GM21528 (cell line): ENCODE results near the gene NEFH.
"Not testable (repeated sequence)": the region's sequence is repeated elsewhere in the genome, so short reads cannot be mapped to it uniquely, and the experiment has no call there.

Source experiments
- ATAC-seq: cut with Tn5 transposase; IDR thresholded peaks from one replicate; pipeline ENCODE4 v1.9.1; 2021; ENCODE audit warnings: mild to moderate bottlenecking, moderate library complexity; ENCODE audit not compliant: unreplicated experiment, low FRiP score

Gene NEFH, protein sequence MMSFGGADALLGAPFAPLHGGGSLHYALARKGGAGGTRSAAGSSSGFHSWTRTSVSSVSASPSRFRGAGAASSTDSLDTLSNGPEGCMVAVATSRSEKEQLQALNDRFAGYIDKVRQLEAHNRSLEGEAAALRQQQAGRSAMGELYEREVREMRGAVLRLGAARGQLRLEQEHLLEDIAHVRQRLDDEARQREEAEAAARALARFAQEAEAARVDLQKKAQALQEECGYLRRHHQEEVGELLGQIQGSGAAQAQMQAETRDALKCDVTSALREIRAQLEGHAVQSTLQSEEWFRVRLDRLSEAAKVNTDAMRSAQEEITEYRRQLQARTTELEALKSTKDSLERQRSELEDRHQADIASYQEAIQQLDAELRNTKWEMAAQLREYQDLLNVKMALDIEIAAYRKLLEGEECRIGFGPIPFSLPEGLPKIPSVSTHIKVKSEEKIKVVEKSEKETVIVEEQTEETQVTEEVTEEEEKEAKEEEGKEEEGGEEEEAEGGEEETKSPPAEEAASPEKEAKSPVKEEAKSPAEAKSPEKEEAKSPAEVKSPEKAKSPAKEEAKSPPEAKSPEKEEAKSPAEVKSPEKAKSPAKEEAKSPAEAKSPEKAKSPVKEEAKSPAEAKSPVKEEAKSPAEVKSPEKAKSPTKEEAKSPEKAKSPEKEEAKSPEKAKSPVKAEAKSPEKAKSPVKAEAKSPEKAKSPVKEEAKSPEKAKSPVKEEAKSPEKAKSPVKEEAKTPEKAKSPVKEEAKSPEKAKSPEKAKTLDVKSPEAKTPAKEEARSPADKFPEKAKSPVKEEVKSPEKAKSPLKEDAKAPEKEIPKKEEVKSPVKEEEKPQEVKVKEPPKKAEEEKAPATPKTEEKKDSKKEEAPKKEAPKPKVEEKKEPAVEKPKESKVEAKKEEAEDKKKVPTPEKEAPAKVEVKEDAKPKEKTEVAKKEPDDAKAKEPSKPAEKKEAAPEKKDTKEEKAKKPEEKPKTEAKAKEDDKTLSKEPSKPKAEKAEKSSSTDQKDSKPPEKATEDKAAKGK

DNA sequence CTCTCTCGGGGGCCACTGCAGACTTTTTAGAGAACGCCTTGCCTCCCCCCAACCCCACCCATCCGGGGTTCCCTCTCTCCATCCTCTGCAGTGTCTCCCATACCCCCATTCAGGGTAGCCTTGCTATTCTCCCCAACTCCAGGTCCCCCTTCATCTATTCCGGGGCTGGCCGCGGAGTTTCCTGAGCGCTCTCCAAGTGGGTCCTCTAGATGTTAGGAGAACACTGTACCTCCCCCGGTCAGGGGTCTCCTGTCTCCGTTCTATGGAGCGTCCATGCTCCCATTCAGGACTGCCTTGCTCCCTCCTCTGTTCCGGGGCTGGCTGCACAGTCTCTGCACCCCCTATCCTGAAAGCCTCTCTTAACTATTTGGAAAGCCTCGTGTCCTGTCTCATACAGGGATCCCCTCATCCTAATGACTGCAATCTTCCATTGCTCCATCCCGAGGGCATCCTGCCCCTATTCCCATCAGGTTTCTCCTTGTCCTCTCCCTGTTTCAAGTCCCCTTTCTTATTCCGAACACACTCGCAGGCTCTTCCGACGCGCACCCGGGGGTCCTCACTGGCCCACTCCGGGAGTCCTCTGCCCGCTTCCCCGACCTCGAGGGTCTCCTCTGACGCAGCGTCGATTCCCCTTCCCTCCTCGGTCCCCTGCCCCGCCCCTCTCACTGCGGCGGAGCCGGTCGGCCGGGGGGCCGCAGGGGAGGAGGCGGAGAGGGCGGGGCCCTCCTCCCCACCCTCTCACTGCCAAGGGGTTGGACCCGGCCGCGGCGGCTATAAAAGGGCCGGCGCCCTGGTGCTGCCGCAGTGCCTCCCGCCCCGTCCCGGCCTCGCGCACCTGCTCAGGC is at the start of gene NEFH:
Gene NEFH, plus strand, starts transcription at position 802 of the 845 bp plus-strand sequence. CDS start 45 bp downstream, outside the sequence.
- ATAC-seq: no peak

DNA sequence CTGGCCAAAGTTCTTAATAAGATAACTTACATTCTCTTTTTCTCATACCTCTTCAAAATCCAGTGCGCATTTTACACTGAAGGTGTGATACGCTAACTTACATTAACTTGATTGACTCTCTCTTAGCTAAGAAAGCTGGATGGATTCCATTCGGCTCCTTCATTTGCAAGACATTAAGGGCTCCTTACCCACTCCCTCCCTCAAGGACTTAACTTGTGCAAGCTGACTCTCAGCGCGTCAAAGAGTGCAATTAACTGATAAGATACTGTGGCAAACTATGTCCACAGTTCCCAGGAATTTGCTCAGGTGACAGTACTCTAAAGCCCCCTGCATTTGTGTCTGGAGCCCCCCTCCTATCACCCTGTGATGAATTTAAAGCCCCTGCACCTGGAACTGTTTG is 48.0 kb upstream of the NEFH start:
- ATAC-seq: no peak

DNA sequence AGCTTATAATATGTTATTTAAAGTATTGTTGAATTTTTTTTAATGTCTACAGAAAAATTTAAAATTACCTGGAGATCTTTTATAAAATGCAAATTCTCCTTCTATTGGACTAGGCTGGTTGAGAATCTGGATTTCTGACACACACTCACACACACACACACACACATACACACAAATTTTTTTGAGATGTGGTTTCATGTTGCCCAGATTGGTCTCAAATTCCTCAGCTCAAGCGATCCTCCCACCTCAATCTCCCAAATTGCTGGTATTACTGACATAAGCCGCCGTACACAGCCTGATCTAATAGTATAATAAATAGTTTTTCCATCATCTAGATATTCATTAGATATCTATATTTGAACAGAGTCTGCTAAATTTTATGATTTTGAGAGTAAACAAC is 46.2 kb upstream of the NEFH start:
- no peak for ATAC-seq

DNA sequence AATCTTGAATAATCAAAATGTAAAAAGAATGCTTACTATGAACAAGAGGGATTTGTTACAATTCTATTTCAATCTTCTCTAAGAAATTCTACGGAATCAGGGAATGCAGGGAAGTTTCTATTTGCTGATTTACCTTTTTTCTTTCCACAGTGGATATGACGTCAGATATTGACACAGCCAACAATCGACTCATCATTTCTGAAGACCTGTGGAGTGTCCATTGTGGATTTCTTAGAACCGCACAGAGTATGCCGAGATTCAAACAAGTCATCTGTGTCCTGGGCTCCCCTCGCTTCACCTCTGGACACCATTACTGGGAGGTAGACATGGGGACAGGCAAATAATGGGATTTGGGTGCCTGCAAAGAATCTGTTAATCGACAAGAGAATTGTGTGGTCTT is 45.7 kb upstream of the NEFH start:
- no peak for ATAC-seq

DNA sequence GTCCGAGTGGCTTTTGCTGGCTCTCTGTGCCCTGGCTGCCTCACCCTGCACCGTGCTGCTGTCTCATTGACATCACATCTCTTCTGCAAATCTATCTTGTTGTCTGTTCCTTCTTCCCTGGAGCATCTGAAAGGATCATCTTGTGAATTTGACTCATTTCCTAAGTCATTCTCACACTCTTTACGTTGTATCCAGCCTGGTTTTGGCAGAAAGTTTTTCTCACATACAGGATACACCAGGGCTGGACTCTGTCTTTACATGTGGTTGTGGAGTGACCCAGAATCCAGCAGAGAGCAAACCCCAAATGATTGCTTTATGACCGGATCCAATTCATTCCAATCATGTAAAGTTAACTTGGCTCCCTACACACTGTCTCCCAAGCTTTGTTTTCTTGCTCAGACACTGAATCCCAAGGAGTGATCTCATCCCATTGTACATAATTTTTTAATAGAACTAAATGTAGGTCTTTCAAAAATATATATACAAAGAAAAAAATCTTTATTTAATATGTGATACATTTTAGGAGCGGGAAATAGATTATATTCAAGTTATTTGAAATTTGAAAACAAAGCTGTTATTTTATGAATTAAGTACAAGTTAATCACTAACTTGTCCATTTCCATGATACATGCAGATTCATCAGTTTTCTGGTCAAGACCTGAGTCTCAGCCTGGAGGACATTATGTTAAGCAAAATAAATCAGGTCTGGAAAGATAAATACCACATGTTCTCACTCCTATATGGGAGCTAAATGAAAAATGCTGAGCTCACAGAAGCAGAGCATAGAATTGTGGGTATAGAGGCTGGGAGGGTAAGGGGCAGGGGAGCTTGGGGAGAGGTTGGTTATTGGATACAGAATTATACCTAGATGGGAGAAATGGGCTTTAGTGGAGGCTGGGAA is 44.5 kb upstream of the NEFH start:
- ATAC-seq: no peak

DNA sequence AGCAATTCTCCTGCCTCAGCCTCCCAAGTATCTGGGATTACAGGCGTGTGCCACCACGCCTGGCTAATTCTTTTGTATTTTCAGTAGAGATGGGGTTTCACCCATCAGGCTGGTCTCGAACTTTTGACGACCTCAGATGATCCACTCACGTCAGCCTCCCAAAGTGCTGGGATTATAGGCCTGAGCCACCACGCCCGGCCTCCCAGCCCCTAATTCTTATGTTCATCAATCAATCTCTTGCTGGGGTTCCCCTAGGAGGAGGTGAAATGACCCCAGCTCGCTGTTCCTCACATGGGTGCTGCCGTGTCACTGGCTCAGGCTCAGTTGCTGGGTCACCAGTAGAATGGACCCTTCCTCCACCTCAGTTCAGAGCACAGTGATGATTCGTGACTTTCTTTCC is 41.7 kb upstream of the NEFH start, which contains the start of gene RFPL1:
Gene RFPL1, plus strand, starts transcription at position 301 of the 400 bp plus-strand sequence.
- ATAC-seq: not testable (repeated sequence)

DNA sequence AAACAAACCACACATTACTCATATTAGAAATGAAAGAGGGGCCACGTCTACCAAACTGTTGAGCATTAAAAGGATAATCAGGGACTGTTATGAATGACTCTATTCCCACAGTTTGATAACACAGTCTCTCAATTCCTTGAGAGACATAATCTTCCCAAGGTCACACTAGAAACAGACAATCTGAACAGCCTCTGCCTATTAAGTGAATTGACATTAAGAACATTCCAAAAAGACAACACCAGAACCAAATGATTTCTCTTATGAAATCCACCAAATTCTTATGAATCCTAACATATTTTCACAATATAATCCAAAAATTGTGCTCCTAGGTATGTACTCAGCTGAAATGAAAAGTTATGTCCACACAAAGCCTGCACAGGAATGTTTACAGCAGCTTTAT is 37.0 kb upstream of the NEFH start:
- ATAC-seq: no peak

DNA sequence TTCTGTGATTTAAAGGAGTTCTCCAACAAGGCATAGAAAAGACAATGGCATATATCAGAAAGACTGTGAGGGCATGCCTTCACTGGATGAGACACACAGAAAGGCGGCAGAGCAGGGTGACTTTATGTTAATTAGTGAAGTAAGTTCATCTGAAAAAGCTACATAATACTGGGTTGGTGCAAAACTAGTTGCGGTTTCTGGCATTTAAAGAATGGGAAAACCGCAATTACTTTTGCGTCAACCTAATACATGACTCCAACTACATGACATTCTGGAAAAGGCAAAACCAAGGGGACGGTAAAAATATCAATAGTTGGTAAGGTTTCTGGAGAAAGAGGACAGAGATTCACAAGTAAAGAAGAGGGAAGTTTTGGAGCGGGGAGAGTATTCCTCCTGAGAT is 36.6 kb upstream of the NEFH start:
- ATAC-seq: no peak

DNA sequence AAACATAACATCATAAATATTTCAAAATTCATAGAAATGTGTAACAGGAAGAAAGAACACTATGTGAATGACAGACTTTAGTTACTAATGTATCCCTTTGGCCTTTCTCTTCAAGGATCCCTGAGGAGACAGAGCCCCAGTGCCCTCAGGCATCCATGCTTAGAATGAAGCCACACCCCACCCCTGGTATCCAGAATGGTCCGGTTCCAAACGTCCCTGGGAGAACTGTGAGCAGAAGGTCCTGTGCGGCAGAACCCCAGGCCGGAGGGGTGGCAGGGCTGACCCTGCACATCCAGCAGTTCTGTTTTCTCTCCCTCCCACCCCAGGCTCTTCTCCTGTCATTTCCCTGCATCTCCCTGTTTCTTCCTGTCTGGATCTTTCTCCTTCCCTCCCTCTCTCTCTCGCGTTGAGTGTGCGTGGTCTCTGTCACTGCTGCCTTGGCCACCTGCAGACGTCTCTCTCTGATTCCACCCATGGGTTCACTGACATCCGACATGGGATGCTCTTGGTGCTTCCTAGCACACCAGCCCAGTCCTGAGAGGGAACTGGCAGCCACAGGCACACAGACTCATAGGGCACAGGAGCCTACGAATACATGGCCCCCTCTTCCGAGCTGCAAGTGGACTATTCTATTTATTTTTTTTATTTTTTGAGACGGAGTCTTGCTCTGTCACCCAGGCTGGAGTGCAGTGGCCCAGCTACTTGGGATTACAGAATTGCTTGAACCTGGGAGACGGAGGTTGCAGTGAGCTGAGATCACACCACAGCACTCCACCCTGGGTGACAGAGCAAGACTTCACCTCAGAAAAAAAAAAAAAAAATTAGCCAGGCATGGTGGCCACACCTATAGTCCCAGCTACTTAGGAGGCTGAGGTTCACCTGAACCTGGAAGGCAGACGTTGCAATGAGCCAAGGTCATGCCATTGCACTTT is 35.9 kb upstream of the NEFH start:
- no peak for ATAC-seq

DNA sequence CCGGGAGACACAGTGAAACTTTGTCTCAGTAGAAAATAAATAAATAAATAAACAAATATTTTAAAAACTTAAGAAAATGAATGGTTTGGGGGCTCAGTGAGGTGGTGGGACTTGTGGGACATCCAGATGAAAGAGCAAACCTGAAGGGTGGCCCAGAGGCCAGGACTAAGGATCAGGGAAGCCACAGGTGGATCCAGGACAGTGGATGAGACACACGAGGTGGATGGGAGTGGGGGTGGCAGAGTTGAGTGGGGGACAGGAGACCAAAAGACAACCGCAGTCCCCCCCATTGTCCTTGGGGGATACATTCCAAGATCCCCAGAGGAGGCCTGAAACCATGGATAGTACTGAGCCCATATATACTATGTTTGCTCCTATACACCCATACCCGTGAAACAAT is 34.5 kb upstream of the NEFH start:
- no peak for ATAC-seq

DNA sequence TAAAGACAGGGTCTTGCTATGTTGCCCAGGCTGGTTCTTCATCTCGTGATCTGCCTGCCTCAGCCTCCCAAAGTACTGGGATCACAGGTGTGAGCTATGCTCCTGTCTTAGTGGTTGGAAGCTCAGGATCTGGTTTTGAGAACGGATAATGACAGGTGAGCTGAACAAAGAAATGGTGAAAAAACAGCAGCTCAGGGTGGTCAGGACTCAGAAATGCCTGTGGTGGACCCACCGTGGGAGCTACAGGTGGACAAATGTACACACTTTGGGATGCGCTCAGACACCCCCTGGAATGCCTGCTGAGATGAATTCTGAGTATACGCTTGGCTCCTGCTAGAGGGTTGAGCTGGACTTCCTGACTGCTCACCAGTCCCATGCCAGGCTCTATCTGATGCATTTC is 32.1 kb upstream of the NEFH start:
- no peak for ATAC-seq

DNA sequence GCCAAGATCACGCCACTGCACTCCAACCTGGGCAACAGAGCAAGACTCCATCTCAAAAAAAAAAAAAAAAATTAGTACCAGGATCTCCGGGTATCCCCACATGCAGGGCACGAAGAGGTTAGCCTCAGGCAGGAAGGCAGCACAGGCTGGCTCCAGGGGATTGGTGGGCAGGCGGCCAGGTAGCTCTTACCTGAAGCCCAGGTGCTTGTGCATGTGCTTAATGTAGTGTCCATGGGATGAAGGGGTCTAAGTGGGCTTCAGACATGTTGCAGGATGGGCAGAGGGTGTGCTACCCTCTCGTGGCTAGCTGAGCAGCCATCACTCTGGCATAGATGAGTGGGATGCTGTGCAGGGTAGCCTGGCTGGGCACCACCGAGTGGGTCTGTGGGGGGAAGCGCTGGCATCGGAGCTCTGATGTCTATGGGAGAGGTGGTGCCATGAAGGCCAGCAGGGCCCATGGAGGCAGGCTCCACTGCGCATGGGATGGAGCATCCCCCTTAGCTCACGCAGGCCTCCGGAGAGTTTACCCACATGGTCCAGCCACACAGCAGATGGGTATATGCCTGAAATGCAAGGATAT is 30.6 kb upstream of the NEFH start:
- no peak for ATAC-seq

DNA sequence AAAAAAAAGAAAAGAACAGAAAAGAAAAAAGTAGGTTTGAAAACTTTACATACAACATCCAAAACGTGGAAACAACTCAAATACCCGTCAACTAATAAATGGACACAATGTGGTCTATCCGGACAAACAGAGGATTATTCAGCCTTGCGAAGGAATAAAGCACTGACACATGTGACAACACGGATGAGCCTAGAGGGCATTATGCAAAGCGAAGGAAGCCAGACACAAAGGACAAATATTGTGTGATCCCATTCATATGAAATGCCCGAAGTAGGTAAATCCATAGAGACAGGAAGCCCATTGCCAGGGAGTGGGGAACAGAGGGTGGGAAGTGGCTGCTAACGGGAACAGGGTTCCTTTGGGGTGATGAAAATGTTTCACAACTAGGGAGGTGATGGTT is 29.8 kb upstream of the NEFH start:
- ATAC-seq: no peak

DNA sequence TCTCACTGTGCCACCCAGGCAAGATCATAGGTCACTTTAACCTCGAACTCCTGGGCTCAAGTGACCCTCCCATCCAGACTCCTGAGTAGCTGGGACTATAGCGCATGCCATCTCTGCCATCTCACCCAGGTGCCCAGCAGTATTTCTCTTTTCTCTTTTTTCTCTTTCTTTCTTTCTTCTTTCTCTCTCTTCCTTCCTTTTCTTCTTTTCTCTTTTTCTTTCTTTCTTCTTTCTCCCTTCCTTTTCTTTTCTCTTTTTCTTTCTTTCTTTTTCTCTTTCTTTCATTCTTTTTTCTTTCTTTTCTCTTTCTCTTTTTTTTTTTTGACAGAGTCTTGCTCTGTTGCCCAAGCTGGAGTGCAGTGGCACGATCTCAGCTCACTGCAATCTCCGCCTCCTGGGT is 28.2 kb upstream of the NEFH start:
- no peak for ATAC-seq

DNA sequence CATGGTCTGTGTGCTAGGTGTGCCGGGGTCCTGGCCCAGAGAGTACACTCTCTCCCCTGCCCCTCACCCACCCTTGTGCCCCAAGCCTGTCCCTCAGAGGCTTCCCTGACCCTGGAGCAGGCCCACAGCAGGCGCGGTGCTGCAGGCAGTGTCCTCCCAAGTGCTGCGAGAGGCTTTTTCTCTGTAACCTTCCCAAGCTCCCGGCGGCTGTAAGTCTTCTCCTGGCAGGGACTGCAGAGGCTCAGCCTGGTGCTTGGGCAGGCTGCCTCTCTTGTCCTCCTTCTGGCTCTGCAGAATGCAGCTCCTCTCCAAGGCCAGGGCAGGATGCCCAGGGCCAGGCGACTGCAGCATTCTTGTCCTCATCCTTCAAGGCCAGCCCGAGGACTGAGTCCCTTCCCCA is 25.7 kb upstream of the NEFH start:
- ATAC-seq: no peak

DNA sequence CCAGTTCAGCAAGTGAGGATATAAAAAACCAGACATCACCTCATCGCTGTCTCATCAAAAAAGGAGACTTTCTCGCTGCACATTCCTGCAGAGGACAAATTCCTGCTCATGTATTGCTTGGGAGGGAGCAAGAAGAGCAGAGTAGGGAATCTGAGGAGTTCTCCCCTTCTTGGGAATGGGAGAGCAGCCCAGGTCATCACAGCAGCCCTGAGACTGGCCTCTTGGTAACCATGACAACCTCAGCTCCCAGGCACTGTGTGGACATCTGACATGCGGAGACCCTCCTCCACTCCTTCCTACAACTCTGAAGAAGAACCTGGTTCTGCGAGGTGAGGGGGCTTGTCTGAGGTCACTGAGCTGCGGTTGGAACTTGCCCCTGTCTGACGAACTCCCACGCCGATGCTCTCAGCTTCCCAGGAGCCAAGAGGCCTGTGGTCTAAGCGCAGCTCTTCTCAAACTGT is 23.8 kb upstream of the NEFH start:
- no peak for ATAC-seq

DNA sequence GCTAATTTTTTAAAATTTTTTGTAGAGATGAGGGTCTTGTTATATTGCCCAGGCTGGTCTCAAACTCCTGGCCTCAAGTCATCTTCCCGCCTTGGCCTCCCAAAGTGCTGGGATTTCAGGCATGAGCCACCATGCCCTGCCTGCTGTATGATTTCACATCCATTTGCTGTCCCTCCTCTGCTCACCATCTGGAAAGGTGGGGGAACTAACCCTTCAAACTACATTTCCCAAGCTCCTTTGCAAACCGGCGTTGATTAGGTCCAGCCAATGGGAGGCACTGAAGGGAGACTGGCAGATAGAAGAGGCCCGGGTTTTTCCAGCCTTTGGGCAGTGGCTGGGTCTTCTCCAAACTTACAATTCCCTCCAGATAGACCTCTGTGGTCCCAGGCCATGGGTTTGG is 22.3 kb upstream of the NEFH start:
- no peak for ATAC-seq

DNA sequence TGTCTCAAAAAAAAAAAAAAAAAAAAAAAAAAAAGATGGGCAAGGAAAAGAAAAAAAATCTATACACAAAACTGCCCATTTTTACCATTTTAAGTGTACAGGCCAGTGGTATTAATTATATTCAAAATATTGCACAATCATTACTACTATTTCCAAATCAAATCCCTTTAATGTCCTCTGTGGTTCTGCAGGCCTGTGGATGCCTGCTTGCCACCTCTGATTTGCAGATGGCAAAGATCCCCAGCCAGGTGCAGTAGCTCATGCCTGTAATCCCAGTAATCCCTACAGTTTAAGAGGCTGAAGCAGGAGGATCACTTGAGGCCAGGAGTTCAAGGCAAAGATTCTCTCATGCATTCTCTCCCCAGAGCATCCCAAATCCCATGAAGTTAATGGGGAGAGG is 21.5 kb upstream of the NEFH start:
- no peak for ATAC-seq
